Measurements from ENCODE around the gene CRYBA2. TPM values are rescaled to one million over a fixed set of nuclear protein-coding genes. Genes with fewer than 3 reads are reported as not detected.

CRYBA2 gene
- polyA plus RNA-seq, 3 donors: 12.9 TPM; not detected in 2

GRCh38 chr2:218988650-218989049 lies 4.6 kb downstream of the CRYBA2 start:
- 43 to 58% (median 50%) methylated on average over 2 of the region's 2 CpGs for whole genome bisulfite sequencing, 3 donors

GRCh38 chr2:218988164-218988563 lies 5.1 kb downstream of the CRYBA2 start:
- WGBS, 3 donors: 42 to 47% (median 45%) methylated on average over 3 of the region's 3 CpGs
- H3K27ac ChIP-seq (ENCODE audit: low read depth, low read length): no peak overlapping the region

More at GRCh38 chr2:218988650-218989049, 4.6 kb downstream of the CRYBA2 start:
- H3K27ac ChIP-seq (ENCODE audit: low read depth, low read length): no peak overlapping the region

GRCh38 chr2:218986148-218986761 lies 7.0 kb downstream of the CRYBA2 start:
- no peak overlapping the region for H3K27ac ChIP-seq (ENCODE audit: low read depth, low read length)
- 37 to 57% (median 50%) methylated on average over 4 of the region's 4 CpGs for WGBS, 3 donors

DNA sequence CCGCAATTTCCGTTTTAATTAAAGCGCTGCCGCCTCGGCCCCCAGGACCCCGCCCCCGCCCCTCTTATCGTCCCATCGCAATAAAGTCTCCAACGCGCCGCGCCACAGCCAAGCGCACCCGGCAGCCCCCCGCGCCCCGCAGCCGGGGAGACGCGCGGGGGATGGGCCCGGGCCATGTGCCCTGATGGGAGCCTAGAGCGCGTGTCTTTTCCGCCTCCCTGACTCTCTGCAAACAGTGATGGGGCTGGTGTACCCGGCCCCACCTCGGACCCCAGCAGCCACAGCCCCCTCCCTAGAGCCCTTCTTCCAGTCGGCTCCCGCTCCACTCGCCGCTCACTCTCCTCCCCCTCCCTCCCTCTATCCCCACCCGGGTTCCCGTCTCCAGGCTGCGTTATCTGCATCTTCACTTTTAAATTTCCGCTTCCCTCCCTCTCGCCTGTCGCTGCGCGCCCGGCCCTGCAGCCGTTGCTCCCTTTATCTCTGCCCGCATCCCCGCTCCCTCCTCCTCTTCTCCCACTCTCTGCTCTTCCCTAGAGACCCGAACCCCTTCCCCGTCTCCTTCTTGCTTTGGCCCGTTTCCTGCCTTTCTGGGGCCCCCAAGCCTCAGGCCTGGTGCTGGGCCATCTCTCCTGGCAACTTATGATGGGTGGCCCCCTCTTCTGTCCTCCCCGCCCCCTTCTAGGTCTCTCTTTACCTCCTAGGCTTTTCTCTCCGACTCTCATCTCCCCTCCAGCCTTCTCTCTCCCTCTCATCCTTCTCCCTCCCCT lies 7.7 kb downstream of the CRYBA2 start:
- no peak overlapping the region for H3K27ac ChIP-seq (ENCODE audit: low read depth, low read length)
- WGBS, 3 donors: 3 to 8% (median 4%) methylated on average over 35 to 49 of the region's 49 CpGs

DNA sequence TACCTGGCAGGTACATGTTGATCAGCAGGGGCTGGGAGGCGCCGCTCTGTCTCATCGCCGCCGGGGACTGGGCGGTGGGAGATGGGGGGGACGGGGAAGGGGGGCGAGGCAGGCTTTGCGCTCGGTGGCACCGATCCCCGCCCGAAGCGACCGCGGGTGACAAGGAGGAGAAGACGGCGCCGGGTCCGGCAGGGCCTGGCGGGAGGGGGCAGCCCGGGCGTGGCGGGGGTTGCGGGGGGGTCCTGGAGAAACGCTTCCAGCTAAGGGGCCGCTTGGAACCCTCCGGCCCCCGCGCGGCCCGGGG lies 8.2 kb downstream of the CRYBA2 start, which contains the start of gene FEV:
FEV (minus strand) TSS at position 164 of the 304 bp plus-strand sequence; CDS start at position 55, 109 bp downstream.
- H3K27ac ChIP-seq (ENCODE audit: low read depth, low read length): no peak within 1 kb of the TSS
- 0 to 6% (median 2%) methylated on average over 6 to 32 of the region's 32 CpGs for WGBS, 3 donors

DNA sequence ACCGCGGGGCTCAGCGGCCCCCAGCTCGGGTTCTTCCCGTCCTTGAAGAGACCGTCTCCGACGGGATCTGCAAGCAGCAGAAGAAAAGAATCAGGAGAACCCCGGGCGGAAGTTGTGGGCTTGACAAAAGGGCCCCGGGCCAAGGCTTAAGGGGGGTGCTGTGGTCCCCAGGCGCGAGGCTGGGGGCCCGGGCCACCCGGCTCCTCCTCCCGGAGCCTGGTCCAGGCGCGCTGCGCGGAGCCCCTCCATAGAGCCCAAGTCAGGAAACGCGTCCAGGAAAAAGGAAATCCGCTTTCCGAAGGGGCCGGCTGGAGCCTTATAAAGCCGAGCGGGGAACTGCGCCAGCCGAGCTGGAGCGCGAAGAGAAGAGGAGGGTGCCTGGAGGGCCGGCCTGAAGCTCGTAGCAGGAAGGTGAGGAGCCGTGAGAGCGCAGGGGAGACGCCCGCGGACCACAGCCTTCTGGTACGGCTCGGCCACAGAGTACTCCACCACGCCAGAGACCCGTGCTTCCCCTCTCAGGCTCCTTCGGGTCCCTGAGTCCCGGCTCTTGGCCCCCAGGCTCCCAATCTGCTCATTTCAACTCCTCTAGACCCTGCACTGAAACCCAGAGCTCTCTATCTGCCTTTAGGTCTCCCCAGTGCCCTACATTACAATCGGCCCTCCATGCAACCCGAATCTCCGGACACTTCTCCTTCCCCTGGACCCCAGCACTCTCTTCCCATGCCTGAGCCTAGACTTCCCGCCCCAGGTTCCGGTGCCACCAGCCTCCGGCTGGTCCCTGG lies 8.8 kb downstream of the CRYBA2 start:
- H3K27ac ChIP-seq (ENCODE audit: low read depth, low read length): no peak overlapping the region
- WGBS, 3 donors: 1 to 2% (median 1%) methylated on average over 49 to 50 of the region's 50 CpGs

DNA sequence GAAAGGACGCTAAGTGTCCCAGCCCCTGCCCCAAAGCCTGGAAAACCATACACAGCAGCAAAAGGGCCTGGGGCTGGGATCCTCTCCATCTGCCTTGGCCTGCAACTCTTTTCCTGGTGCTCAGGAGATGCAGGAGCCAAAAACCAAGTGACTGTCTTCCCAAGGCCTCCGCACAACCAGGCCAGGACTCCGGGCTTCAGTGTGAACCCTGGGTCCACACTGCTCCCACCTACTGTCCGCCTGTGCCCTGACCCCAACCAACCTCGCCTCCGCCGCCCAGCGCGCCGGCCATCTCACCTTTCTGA lies 9.3 kb downstream of the CRYBA2 start:
- H3K27ac ChIP-seq (ENCODE audit: low read depth, low read length): no peak overlapping the region
- WGBS, 3 donors: 7 to 8% (median 8%) methylated on average over 10 of the region's 10 CpGs

DNA sequence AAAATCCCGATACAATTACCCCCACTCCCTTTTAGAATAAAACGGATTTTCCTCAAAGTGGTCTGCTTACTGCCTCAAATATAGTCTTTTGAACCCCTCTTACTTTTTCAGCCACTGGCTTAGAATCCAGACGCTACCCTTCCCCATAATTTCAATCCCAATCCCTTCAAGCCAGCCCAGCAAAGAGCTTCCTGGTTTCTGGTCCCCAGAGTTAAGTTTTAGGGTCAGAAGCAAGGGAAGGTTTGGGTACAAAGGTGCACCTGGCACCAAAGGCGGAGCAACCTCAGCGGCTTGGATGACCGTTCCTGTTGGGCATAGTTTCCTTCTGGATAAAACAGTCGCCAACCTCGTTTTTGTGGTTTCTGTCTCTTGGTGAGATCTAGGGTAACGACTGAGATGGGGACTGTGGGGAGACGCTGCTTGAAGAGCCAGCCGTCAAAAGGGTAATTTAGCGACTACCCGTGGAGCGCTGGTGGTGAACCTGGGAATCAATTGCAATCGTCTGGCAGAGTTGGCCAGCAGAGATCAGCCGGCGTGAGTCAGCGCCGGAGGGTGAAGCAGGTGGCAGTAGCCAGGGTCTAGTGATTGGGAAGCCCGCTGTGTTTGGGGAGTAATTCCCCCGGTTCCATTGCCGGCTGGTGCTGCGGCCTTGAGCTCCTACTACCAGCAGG lies 9.8 kb downstream of the CRYBA2 start:
- 7 to 12% (median 9%) methylated on average over 23 of the region's 23 CpGs for WGBS, 3 donors
- H3K27ac ChIP-seq (ENCODE audit: low read depth, low read length): no peak overlapping the region

DNA sequence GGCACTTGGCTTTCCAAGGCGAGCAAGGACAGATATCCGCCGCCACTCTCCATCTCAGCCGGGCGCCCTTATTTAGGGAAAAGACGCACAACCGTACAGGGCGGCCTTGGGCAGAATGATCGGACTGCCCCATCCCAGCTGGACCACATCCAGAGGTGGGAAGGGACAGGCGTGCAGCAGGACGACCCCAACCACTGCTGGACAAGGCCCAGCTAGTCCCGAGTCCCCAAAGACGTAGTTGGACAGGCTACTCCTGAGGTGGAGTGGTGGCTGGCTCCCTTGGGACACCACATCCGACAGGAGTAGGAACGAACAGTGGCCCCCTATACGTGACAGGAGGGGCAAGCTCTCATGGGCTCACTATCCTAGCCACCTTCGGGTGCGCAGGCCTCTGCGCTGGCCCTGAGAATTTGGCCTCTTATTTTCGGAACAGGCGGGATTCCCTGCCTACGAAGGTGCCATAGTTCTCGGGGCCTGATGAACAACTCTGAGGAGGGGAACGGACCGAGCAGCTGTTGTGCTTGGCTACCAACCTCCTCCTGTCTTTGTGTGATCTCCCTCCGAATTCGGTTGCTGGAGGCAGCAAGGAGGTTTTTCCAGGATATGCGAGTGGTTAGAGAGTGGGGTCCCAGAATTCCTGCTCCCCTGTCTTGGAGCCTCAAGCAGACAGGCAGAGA lies 10.5 kb downstream of the CRYBA2 start:
- no peak overlapping the region for H3K27ac ChIP-seq (ENCODE audit: low read depth, low read length)

DNA sequence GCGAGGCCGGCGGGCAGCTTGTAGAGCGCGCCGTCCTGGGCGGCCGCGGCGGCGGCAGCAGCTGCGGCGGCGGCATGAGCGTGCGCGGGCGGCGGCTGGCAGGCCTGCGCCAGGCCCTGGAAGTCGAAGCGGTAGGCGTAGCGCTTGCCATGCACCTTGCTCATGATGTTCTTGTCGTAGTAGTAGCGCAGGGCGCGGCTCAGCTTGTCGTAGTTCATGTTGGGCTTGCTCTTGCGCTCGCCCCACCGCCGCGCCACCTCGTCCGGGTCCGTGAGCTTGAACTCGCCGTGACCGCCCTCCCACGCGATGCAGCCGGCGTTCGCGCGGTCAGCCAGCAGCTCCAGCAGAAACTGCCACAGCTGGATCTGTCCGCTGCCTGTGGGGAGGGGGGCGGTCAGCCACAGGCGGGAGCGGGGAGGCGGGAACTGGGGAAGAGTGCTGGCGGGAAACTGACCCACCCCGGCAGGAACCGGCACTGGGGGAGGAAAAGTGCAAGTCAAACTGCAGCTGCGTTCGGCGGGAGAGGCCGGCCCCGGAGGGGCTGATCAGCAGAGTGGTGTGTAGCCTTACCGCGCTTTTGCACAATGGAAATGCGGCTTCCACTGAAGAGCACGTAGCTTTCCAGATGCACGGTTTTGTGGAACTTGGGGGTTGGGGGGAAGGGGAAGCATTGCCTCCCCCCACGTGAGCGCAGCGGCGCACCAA lies 11.2 kb downstream of the CRYBA2 start:
- no peak overlapping the region for H3K27ac ChIP-seq (ENCODE audit: low read depth, low read length)
- 1 to 3% (median 1%) methylated on average over 56 to 69 of the region's 69 CpGs for WGBS, 3 donors

More for the DNA sequence above, 10.5 kb downstream of the CRYBA2 start:
- WGBS, 3 donors: 6 to 7% (median 7%) methylated on average over 28 of the region's 28 CpGs

GRCh38 chr2:218981390-218981880 lies 11.8 kb downstream of the CRYBA2 start:
- 2 to 4% (median 3%) methylated on average over 45 to 46 of the region's 46 CpGs for WGBS, 3 donors
- no peak overlapping the region for H3K27ac ChIP-seq (ENCODE audit: low read depth, low read length)

DNA sequence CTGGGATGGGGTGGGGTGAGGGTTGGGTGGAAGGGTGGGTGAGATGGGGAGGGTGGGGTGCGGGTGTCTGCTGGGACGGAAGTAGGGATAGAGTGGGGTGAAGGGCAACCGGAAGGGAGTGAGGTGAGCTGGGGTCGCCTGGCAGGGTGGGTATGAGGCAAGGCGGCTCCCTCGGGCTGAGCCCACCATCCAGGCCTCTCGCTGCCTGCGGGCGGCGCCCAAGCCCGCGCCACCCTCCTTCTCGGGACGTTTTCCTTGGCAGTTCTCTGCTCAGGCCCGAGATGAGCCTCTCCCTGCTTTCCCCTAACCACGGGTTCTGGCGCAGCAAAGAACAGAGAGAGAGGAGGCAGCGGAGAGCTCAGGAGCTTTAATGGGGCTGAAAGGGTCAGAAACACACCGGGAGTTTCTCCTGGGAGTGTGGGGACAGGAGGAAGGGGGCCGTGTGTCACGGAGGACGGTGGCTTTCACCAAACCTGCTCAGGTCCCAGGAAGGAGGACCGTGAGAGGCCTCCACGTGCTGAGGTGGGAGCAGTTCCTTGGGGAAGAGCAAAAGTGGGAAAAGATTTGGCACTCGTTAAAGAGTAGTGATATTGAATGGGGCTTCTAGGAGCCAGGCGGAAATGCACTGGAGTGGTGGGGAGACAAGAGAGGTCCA lies 12.4 kb downstream of the CRYBA2 start:
- H3K27ac ChIP-seq (ENCODE audit: low read depth, low read length): no peak overlapping the region
- WGBS, 3 donors: 3 to 5% (median 4%) methylated on average over 21 to 26 of the region's 26 CpGs

- WGBS, 3 donors: 2 to 4% (median 4%) methylated on average over 38 to 39 of the region's 39 CpGs
- no peak overlapping the region for H3K27ac ChIP-seq (ENCODE audit: low read depth, low read length)
These were observed 13.1 kb downstream of the CRYBA2 start for GRCh38 chr2:218979846-218980734.

DNA sequence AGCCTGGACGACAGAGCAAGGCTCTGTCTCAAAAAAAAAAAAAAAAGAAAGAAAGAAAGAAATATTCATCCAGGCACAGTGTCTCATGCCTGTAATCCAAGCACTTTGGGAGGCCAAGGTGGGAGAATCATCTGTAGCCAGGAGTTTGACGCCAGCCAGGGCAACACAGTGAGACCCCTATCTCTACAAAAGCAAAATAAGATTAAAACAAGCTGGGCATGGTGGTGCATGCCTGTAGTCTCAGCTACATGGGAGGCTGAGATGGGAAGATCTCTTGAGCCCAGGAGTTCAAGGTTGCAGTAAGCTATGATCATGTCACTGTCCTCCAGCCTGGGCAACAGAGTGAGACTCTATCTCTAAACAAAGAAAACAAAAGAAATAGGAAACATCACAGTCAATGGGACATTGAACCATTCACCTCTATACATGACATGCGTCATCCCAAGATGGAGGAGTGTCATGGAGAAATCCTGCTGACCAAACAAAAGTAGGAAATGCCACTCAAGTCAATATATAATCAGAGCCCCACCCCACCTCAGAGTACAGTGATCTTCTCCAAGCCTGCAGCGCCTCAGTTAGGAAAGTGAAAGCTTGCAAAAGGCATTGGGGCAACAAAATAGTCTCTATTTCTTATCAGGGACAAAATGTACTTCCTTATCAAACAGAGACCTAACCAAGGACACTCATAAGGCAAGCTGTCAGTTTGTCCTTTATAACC lies 18.0 kb downstream of the CRYBA2 start:
- 54 to 68% (median 65%) methylated on average over 4 of the region's 4 CpGs for WGBS, 3 donors

GRCh38 chr2:218970894-218971293 lies 22.3 kb downstream of the CRYBA2 start:
- no peak overlapping the region for H3K27ac ChIP-seq (ENCODE audit: low read depth, low read length)
- 12 to 34% (median 20%) methylated on average over 1 of the region's 1 CpG for WGBS, 3 donors

More for the DNA sequence above, 18.0 kb downstream of the CRYBA2 start:
- H3K27ac ChIP-seq (ENCODE audit: low read depth, low read length): no peak overlapping the region

Data from adipose tissue (tissue), 3 donors.